ENCODE data around the gene FAIM2.

Gene FAIM2

GRCh38 chr12:49939307-49939706 lies 35.6 kb upstream of the FAIM2 start:
- DNase-seq: no peak

DNA sequence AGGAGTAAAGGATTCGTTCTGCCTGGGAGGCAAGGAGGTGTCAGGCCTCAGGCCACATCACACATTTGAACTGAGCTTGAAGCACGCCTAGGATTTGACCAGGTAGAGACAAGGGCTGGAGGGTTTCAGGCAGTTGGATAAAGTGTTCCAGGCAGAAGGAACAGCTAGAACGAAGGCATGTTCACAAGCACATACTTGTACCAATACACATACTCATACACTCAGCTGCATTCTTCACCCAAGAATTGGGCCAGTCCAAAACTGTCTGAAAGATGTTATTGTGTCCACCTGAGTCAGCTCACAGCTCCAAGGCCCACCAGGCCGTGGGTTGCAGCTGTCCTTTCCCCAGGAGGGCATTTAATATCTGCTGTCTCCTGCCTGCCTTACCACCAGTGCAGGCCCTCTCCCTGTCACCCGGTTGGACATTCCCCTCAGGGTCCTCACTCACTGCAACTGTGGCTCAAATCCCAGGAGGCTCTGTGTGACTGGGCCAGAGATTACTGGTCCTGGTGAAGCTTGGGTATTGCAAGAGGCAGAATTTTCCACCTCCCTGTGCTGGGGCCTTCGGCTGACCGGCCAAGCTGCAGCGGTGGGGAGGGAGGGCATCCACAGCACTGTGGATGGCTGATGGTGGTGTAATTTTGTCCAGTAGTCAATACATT lies 34.1 kb upstream of the FAIM2 start:
- no peak for DNase-seq

- no peak for DNase-seq
Observed at GRCh38 chr12:49936925-49937324, 33.2 kb upstream of the FAIM2 start.

- DNase-seq: no peak
Observed at GRCh38 chr12:49934505-49934904, 30.8 kb upstream of the FAIM2 start.

- no peak for DNase-seq
Observed at GRCh38 chr12:49933796-49934195, 30.1 kb upstream of the FAIM2 start.

DNA sequence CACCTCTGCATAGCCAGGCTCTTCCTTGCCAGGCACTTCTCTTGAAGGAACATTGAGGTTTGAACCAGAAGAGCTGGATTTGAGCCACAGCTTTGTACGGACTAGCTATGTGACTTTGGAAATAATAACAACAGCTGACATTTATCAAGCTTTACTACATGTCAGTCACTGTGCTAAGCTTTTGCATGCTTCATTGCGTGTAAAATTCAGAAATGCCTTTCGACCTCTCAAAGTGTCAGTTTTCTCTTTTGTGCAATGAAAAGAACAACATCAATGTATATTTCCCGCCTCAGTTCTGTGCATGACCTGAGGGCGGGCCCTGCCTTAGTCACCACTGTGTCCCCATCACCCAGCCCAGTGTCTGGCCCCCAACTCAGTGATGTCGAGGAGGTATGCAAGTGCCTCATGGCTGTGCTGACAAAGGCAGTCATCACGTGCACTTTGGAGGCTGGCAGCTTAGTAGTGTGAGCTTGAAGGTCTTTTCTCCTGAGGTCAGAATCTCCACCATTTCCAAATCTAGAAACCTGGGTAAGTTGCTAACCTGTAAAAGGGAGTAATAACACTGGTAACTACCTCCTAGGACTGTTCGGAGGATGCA lies 28.9 kb upstream of the FAIM2 start:
- no peak for DNase-seq

DNA sequence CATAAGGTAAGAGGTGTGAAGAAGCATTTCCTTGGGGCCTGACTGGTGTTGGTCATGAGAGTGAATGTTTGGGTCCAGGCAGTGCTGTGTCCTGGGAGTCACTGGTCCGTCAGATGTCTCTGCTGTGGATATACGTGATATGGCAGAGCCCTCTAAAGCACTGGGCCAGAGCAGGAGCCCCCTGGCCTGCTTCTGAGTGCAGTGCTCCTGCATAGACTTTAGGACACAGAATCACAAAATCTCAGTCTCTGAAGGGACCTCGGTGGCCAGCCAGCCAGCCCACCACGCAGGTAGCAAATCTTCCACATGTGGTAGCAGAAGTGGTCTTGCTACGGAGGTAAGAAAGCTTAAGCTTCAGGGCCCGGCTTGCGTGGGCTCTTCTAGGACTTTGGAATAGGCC lies 28.3 kb upstream of the FAIM2 start:
- no peak for DNase-seq

DNA sequence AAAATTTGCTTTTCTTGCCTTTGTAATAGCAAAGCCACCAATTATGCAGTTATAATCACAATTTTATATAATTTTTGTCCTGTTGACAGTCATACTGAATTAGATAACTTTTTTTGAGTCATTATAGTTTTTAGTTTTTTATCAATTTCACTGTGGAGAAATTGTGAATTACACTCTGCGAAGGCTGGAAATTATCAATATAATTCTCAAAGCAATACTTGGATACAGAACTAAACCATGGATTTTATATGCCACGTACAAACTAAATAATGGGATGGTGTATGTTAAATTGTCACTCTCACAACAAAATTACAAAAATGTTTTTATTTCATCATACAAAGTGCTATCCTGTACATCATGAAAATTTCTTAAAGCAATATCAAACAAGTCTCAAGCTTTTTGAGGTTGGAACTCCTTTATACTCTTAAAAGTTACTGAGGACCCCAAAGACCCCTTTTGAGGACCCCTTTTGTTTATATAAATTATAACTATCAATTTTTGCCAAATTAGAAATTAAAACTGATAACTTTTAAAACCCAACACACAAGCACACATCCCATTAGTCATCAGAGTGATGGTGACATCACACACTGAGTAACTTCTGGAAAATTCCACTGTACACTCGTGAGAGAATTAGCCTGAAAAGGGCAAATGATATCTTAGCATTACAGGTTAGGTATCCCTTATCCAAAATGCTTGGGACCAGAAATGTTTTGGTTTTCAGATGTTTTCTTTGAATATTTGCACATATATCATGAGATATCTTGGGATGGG lies 27.0 kb upstream of the FAIM2 start:
- no peak for DNase-seq

DNA sequence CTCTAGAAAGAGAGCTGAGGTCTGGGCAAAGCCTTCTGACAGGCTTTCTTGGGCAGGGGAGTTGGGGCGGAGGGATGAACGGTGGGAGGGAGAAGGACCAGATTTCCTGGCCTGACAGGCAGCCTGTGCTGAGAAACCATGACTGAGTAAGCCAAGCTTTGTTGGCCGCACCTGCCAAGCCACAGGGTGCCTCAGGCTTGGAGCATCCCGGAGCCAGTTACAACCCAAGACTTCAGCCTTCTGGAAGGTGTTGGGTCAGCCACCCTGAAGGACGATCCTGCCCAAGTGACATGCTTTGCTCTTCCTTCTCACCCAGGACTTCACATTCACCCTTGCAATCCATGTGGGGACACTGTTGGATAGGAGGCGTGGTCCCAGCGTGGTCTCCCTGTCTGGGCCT lies 25.9 kb upstream of the FAIM2 start:
- no peak for DNase-seq

GRCh38 chr12:49928471-49928870 lies 24.8 kb upstream of the FAIM2 start:
- DNase-seq: no peak

DNA sequence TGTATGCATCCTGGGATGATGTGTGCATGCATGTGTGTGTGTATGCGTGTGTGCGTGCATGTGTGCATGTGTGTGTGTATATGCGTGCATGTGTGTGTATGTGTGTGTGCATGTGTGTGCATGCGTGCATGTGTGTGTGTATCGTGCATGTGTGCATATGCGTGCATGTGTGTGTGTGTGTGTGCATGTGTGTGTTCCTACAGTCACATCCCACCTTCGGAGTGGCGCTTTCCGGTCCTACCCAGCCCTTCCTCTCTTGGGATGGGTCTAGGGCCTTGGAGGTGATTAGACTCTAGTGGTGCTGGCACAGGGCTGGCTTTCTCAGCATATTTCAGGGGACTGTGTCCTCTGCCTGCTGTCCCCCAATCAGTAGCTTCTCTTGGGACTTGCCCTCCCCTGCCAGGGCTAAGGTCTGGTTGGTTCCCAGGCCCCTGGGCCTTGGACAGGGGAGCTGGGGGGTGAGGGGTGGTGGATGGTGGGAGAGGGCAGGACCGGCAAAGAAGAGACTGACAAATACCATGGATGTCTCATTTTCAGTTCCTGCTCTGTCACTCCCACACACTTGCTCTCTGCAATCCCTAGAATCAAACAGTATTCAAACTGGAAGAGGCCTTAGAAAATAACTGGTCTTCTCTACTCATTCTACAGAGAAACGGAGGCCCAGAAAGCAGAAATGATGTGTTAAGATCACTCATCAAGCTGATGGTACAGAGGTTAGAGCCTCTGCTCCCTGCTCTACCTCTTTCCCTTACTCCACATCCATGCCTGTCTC lies 21.9 kb upstream of the FAIM2 start:
- DNase-seq: no peak

- DNase-seq: no peak
Observed at GRCh38 chr12:49924628-49925246, 21.0 kb upstream of the FAIM2 start.

GRCh38 chr12:49923880-49924556 lies 20.3 kb upstream of the FAIM2 start:
- DNase-seq: no peak

- DNase-seq: no peak
Observed at GRCh38 chr12:49923035-49923644, 19.4 kb upstream of the FAIM2 start.

- no peak for DNase-seq
Observed at GRCh38 chr12:49922349-49923034, 18.8 kb upstream of the FAIM2 start.

DNA sequence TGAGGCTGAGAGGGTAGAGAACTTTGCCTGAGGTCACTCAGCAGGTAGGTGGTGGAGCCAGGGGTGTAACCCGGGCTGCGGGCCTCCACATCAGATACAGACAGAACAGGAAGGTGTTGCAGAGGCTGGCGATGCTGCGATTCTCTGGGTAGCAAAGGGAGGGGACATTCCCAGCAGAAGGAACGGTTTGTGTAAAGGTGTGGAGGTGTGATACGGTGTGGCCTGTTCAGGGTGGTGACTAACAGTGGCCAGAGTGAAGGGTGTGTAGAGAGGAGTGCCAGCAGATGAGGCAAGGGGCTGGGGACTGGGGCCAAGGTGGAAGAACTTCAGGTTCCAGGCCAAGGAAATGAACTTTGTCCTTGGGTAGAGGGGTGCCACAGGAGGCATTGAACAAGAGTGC lies 18.2 kb upstream of the FAIM2 start:
- no peak for DNase-seq

DNA sequence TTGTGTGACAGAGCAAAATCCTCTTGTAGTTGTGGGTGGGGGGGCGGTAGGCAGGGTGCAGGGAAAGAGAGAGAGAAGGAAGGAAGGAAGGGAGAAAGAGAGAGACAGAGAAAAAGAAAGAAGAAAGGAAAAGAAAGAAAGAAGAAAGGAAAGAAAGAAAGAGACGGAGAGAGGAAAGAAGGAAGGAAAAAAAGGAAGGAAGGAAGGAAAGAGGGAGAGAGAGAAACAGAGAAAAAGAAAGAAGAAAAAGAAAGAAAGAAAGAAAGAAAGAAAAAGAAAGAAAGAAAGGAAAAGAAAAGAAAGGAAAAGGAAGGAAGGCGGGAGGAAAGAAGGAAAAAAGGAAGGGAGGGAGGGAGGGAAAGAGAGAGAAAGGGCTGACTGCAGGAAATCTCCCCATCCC lies 17.6 kb upstream of the FAIM2 start:
- no peak for DNase-seq

DNA sequence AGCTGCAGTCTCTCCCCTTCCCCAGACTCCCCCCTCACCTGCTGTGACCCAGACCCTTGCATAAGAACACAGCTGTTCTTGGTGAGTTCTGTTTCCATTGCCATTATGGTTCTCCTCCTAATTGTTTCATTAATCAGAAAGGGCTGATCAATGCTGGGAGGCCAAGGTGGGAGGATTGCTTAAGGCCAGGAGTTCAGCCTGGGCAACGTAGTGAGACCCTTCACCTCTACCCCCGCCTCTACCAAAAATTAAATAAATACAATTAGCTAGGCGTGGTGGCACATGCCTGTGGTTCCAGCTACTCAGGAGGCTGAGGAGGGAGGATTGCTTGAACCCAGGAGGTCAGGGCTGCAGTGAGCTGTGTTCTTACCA lies 17.2 kb upstream of the FAIM2 start:
- no peak for DNase-seq

GRCh38 chr12:49920241-49920914 lies 16.7 kb upstream of the FAIM2 start:
- no peak for DNase-seq

GRCh38 chr12:49917788-49918173 lies 14.1 kb upstream of the FAIM2 start:
- no peak for DNase-seq
